ENCODE measurements around the gene SNHG17. TPM values are rescaled to one million over a fixed set of nuclear protein-coding genes. Genes with fewer than 3 reads are reported as not detected.
A peak's percentile ranks its signal among the peaks of the same experiment; 100 is the strongest.

The SNHG17 gene
- total RNA-seq, 1 donor from 2014 or later = 129 TPM

- Histone ChIP-seq H3K27me3 (no peaks in the 10 kb centered on the region), H3K4me3 (no peak overlapping the region), H3K36me3 (no peaks in the 10 kb centered on the region), H3K9me3 (no peaks in the 10 kb centered on the region), H3K27ac (peak overlapping the region; percentile 29 to 52), H3K4me1 (peaks cover 0 to 3% of the 10 kb centered on the region in 2 donors)
- intact Hi-C loops (cut with DNase I) = no loop called here
- no peak for TF ChIP-seq CTCF (IDR thresholded peaks at IDR 0.05)
- DNase-seq (ENCODE audit: low spot score in 2 of 2) = no peak
Measured at GRCh38 chr20:38395165-38395564, 40.0 kb downstream of the SNHG17 start.

GRCh38 chr20:38393259-38393658 lies 41.9 kb downstream of the SNHG17 start:
- Histone ChIP-seq H3K27ac (no peak overlapping the region), H3K4me1 (peaks cover 0 to 3% of the 10 kb centered on the region in 2 donors), H3K36me3 (no peaks in the 10 kb centered on the region), H3K4me3 (no peak overlapping the region), H3K9me3 (no peaks in the 10 kb centered on the region), H3K27me3 (no peaks in the 10 kb centered on the region)
- no peak for DNase-seq (ENCODE audit: low spot score in 2 of 2)
- no peak for TF ChIP-seq CTCF (IDR thresholded peaks at IDR 0.05)
- intact Hi-C loops (cut with DNase I) = no loop called here

GRCh38 chr20:38392356-38392755 lies 42.8 kb downstream of the SNHG17 start:
- no peaks in the 10 kb centered on the region for H3K27me3 ChIP-seq
- no peak overlapping the region for H3K27ac ChIP-seq
- H3K9me3 ChIP-seq = no peaks in the 10 kb centered on the region
- intact Hi-C loops (cut with DNase I) = no loop called here
- no peak for TF ChIP-seq CTCF (IDR thresholded peaks at IDR 0.05)
- DNase-seq (ENCODE audit: low spot score in 2 of 2) = no peak
- peaks cover 0 to 3% of the 10 kb centered on the region in 2 donors for H3K4me1 ChIP-seq
- no peaks in the 10 kb centered on the region for H3K36me3 ChIP-seq
- H3K4me3 ChIP-seq = no peak overlapping the region

- intact Hi-C loops (cut with DNase I) = no loop called here
- Histone ChIP-seq H3K36me3 (no peaks in the 10 kb centered on the region), H3K27me3 (no peaks in the 10 kb centered on the region), H3K4me3 (no peak overlapping the region), H3K4me1 (no peaks in the 10 kb centered on the region), H3K9me3 (no peaks in the 10 kb centered on the region), H3K27ac (no peak overlapping the region)
- no peak for DNase-seq (ENCODE audit: low spot score in 2 of 2)
- no peak for TF ChIP-seq CTCF (IDR thresholded peaks at IDR 0.05)
Measured at GRCh38 chr20:38387953-38388352, 47.2 kb downstream of the SNHG17 start.

GRCh38 chr20:38386851-38387250 lies 48.3 kb downstream of the SNHG17 start:
- Histone ChIP-seq H3K27ac (no peak overlapping the region), H3K9me3 (no peaks in the 10 kb centered on the region), H3K4me3 (no peak overlapping the region), H3K36me3 (no peaks in the 10 kb centered on the region), H3K27me3 (no peaks in the 10 kb centered on the region), H3K4me1 (no peaks in the 10 kb centered on the region)
- DNase-seq (ENCODE audit: low spot score in 2 of 2) = no peak
- intact Hi-C loops (cut with DNase I) = no loop called here
- TF ChIP-seq CTCF (IDR thresholded peaks at IDR 0.05) = no peak

GRCh38 chr20:38386004-38386403 lies 49.1 kb downstream of the SNHG17 start:
- no peak overlapping the region for H3K27ac ChIP-seq
- no peaks in the 10 kb centered on the region for H3K4me1 ChIP-seq
- intact Hi-C loops (cut with DNase I) = no loop called here
- no peak for DNase-seq (ENCODE audit: low spot score in 2 of 2)
- H3K9me3 ChIP-seq = no peaks in the 10 kb centered on the region
- H3K27me3 ChIP-seq = no peaks in the 10 kb centered on the region
- TF ChIP-seq CTCF (IDR thresholded peaks at IDR 0.05) = no peak
- no peaks in the 10 kb centered on the region for H3K36me3 ChIP-seq
- H3K4me3 ChIP-seq = no peak overlapping the region
